HepG2 (cell line): ENCODE measurements around the gene MAP2K2. TPM values are rescaled to one million over a fixed set of nuclear protein-coding genes. Genes with fewer than 3 reads are reported as not detected.

Experiments
- ATAC-seq: fragments of 200-7000 bp; cut with Tn5 transposase; 3 replicates; pipeline ENCODE4 v1.9.1; 2020; ENCODE audit warnings: mild to moderate bottlenecking, moderate library complexity
- BruUV-seq: library from RNA; stranded (reverse); fragments of 400-500 nt; replicated peaks from 2 replicates; lab custom pipeline; 2021; lab: Mats Ljungman, UMichigan
- CTCF ChIA-PET: fragments of 300-600 bp; formaldehyde crosslinking; extraction: SDS; loops from one replicate; lab custom pipeline; 2021; ENCODE audit warnings: low total read pairs, inconsistent platforms, low intra/inter-chr PET ratio; lab: Yijun Ruan, JAX
- POLR2A ChIA-PET: fragments of 350-600 bp; sonication (Branson Sonifier 250); formaldehyde crosslinking; loops from one replicate; lab custom pipeline; 2020; ENCODE audit warnings: antibody characterized with exemption, inconsistent platforms; lab: Yijun Ruan, JAX
- DNase-seq: peaks from one replicate; pipeline ENCODE4 v3.0.0-alpha.2; 2015; ENCODE audit warnings: low spot score
- FAIRE-seq: peaks from 3 replicates; lab custom pipeline; 2011; peaks lifted over from hg19 to GRCh38; lab: Jason Lieb, UNC
- H2AFZ ChIP-seq: one replicate; pipeline ENCODE4 v1.6.1; 2011; ENCODE audit warnings: low read length, inconsistent platforms
- H3K27ac ChIP-seq: fragments of 300-600 bp; 3 replicates; pipeline ENCODE4 v1.8.0; 2011; ENCODE audit warnings: mixed run types, mild to moderate bottlenecking, mixed read lengths, low read length, inconsistent platforms; ENCODE audit not compliant: insufficient read depth; ENCODE audit errors: extremely low read length
- H3K27me3 ChIP-seq, 2 experiments: fragments of 200-600 bp in 1 of 2; 2 replicates in 1 of 2; 3 replicates in 1 of 2; pipeline versions ENCODE4 v1.6.0 to v1.8.0; 2011; ENCODE audit warnings: low read length in 2 of 2, mild to moderate bottlenecking in 2 of 2, moderate library complexity in 2 of 2, inconsistent platforms in 1 of 2; ENCODE audit not compliant: insufficient read depth in 2 of 2, control insufficient read depth in 1 of 2
- H3K36me3 ChIP-seq, 2 experiments: fragments of 200-600 bp in 1 of 2; replicated peaks in 1 of 2; 2 replicates in 1 of 2; 3 replicates in 1 of 2; pipeline versions ENCODE4 v1.5.1 to v1.8.0; 2011; ENCODE audit warnings: low read length in 2 of 2, inconsistent platforms in 1 of 2; ENCODE audit not compliant: insufficient read depth in 2 of 2, control insufficient read depth in 1 of 2
- H3K4me1 ChIP-seq: 2 replicates; pipeline ENCODE4 v1.5.1; 2012; ENCODE audit warnings: low read length, inconsistent platforms; ENCODE audit not compliant: insufficient read depth
- H3K4me2 ChIP-seq: 2 replicates; pipeline ENCODE4 v1.6.0; 2011; ENCODE audit warnings: low read depth, low read length, inconsistent platforms
- H3K4me3 ChIP-seq, 3 experiments: fragments of 200-600 bp in 1 of 3; sonication (generic), shearing (Covaris generic) in 1 of 3; replicated peaks in 1 of 3; 2 replicates each; pipeline ENCODE4 v1.5.1; 2011 to 2016; ENCODE audit warnings: low read length in 3 of 3, inconsistent platforms in 2 of 3, low read depth in 2 of 3, mild to moderate bottlenecking in 2 of 3, control low read depth in 1 of 3, mixed read lengths in 1 of 3; ENCODE audit not compliant: insufficient read depth in 1 of 3
- H3K79me2 ChIP-seq: one replicate; pipeline ENCODE4 v1.6.1; 2011; ENCODE audit warnings: low read length, inconsistent platforms; ENCODE audit not compliant: insufficient read depth
- H3K9ac ChIP-seq: 2 replicates; pipeline ENCODE4 v1.6.0; 2011; ENCODE audit warnings: mild to moderate bottlenecking, low read depth, low read length, inconsistent platforms; ENCODE audit not compliant: insufficient read depth
- H3K9me3 ChIP-seq: 2 replicates; pipeline ENCODE4 v1.5.1; 2012; ENCODE audit warnings: mild to moderate bottlenecking, low read length
- H4K20me1 ChIP-seq: 2 replicates; pipeline ENCODE4 v1.6.0; 2011; ENCODE audit warnings: inconsistent platforms, mild to moderate bottlenecking, low read length, moderate library complexity; ENCODE audit not compliant: insufficient read depth
- AGO2 ChIP-seq: fragments of 200-400 bp; formaldehyde crosslinking; optimal IDR thresholded peaks from 2 replicates; pipeline ENCODE3; 2017; ENCODE audit warnings: mild to moderate bottlenecking, low read depth, low read length, moderate library complexity
- CHCHD3 ChIP-seq: sonication (generic); formaldehyde crosslinking; IDR thresholded peaks from 2 replicates; pipeline ENCODE4 v1.8.0; 2022; ENCODE audit warnings: mild to moderate bottlenecking, missing genetic modification reagents, moderate library complexity
- GABPA ChIP-seq, 2 experiments: IDR thresholded peaks; 2 replicates each; pipeline ENCODE4 v1.6.1; 2011 to 2016; ENCODE audit warnings: low read depth in 2 of 2, low read length in 1 of 2, missing biosample characterization in 1 of 2, missing genetic modification characterization in 1 of 2
- MED13 ChIP-seq: sonication (generic); formaldehyde crosslinking; IDR thresholded peaks from 2 replicates; pipeline ENCODE4 v1.5.0; 2020; ENCODE audit warnings: missing genetic modification reagents
- NR2C2 ChIP-seq: sonication (generic); formaldehyde crosslinking; IDR thresholded peaks from 2 replicates; pipeline ENCODE4 v1.4.0; 2020; ENCODE audit warnings: missing genetic modification reagents, mild to moderate bottlenecking, moderate library complexity, borderline replicate concordance
- POLR2A ChIP-seq, 2 experiments: IDR thresholded peaks; 2 replicates each; pipeline ENCODE4 v1.6.1; 2011; ENCODE audit warnings: low read depth in 2 of 2, low read length in 2 of 2, mild to moderate bottlenecking in 1 of 2, moderate library complexity in 1 of 2; ENCODE audit not compliant: insufficient read depth in 1 of 2
- PRPF4 ChIP-seq: fragments of 200-400 bp; formaldehyde crosslinking; IDR thresholded peaks from 2 replicates; pipeline ENCODE4 v1.6.1; 2016; ENCODE audit warnings: low read length, low read depth; ENCODE audit not compliant: poor library complexity, severe bottlenecking
- ZBTB38 ChIP-seq: sonication (generic); formaldehyde crosslinking; IDR thresholded peaks from 2 replicates; pipeline ENCODE4 v1.5.1; 2020; ENCODE audit warnings: mild to moderate bottlenecking, missing genetic modification reagents
- ZMYM2 ChIP-seq: sonication (generic); formaldehyde crosslinking; IDR thresholded peaks from 2 replicates; pipeline ENCODE4 v1.8.0; 2022; ENCODE audit warnings: mild to moderate bottlenecking, missing genetic modification reagents
- ZNF343 ChIP-seq: sonication (generic); formaldehyde crosslinking; IDR thresholded peaks from 2 replicates; pipeline ENCODE4 v1.4.0; 2020; ENCODE audit warnings: mild to moderate bottlenecking, missing genetic modification reagents
- ZNF704 ChIP-seq: sonication (generic); formaldehyde crosslinking; IDR thresholded peaks from 2 replicates; pipeline ENCODE4 v1.8.1; 2023; ENCODE audit warnings: mild to moderate bottlenecking, inconsistent platforms, moderate library complexity, missing genetic modification reagents, borderline replicate concordance
- ZNF724P ChIP-seq: sonication (generic); formaldehyde crosslinking; IDR thresholded peaks from 2 replicates; pipeline ENCODE4 v1.8.0; 2022; ENCODE audit warnings: missing genetic modification reagents, borderline replicate concordance
- ZNF773 ChIP-seq: sonication (generic); formaldehyde crosslinking; IDR thresholded peaks from 2 replicates; pipeline ENCODE4 v1.4.0; 2020; ENCODE audit warnings: missing genetic modification reagents, borderline replicate concordance
- WGBS: methylation state at CpG from one replicate; pipeline ENCODE4 v1.1.6; 2017; ENCODE audit warnings: low lambda C conversion rate; 5-methylcytosine and 5-hydroxymethylcytosine counted together
- in situ Hi-C: cut with HindIII; loops from 2 replicates; pipeline ENCODE4 v1.10.0; 2017; ENCODE audit warnings: low pct_unique_long_range_greater_than_20kb; ENCODE audit not compliant: extremely low pct_ligation_motif_present
- intact Hi-C: fragments of 100-400 bp; cut with micrococcal nuclease; formaldehyde crosslinking; loops from one replicate; pipeline ENCODE4 v1.10.0; 2022; ENCODE audit not compliant: unreplicated experiment
- polyA plus RNA-seq, 8 experiments: library from polyadenylated mRNA; depleted of rRNA in 3 of 8; stranded (reverse) in 7 of 8; unstranded in 1 of 8; fragments of >200 nt; fragmentation: Illumina TruSeq in 4 of 8; extraction: Trizol in 4 of 8; gene quantifications; 2 replicates each; pipeline versions ENCODE4 v1.2.1 to v1.2.3, GENCODE V29; 2011 to 2016; ENCODE audit warnings: low read depth in 4 of 8, missing spikeins in 1 of 8, mixed read lengths in 1 of 8; ENCODE audit not compliant: insufficient read depth in 1 of 8
- total RNA-seq, 5 experiments: library from RNA; depleted of rRNA; stranded (reverse); fragments of >200 nt; fragmentation: Illumina TruSeq; extraction: Trizol; gene quantifications; 2 replicates each; pipeline ENCODE4 v1.2.3, GENCODE V29; 2016; ENCODE audit warnings: low read depth in 1 of 5
- TF ChIP-seq, protein P1 (sequence below), 2 experiments: sonication (generic) in 1 of 2; formaldehyde crosslinking in 1 of 2; IDR thresholded peaks; 2 replicates each; pipeline versions ENCODE4 v1.5.1 to v1.6.1; 2011 to 2020; ENCODE audit warnings: borderline replicate concordance in 1 of 2, low read depth in 1 of 2, low read length in 1 of 2, mild to moderate bottlenecking in 1 of 2, missing genetic modification reagents in 1 of 2, moderate library complexity in 1 of 2

The MAP2K2 gene
- total and polyA plus RNA-seq, 2 of the 13 experiments (the other 11 are each of a cell fraction or from before 2014, with no cell fraction given), result 70.3 to 80.9 TPM

- TF ChIP-seq CHCHD3 (CRISPR knock-in tag) (0 out of 2 replicates have a peak, but pooled peaks have one; percentile 30), ZNF773 (CRISPR knock-in tag) (peak; percentile 71; the same call in 1 of the 2 replicates), NR2C2 (peak; percentile 86), ZMYM2 (CRISPR knock-in tag) (peak; percentile 92; the same call in 1 of the 2 replicates)
Observed at GRCh38 chr19:4057931-4058692, 65.8 kb downstream of the MAP2K2 start (continued).

DNA sequence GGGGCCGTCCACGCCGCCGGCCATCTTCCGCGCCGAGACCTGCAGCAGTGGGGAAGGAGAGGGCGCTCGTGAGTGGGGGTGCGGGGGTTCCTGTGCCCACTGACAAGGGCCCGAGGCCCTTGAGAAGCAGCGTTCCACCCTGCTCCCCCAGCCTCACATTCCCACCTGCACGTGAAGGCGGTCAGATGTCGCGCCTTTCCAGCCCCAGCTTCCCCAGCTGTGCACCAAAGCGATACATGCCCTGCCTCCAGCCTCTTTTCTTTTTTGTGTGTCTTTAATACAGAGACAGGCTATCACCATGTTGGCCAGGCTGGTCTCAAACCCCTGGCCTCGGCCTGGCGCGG, 68.7 kb downstream of the MAP2K2 start:
- DNase-seq, result no peak
- no peak overlapping the region for H3K9ac ChIP-seq
- peaks cover 68% of the 10 kb centered on the region for H3K79me2 ChIP-seq
- H3K36me3 ChIP-seq, result peaks cover 25 to 44% of the 10 kb centered on the region in 2 experiments
- no peaks in the 10 kb centered on the region for H3K9me3 ChIP-seq
- CTCF ChIA-PET, result no interaction called here
- TF ChIP-seq GABPA (IDR thresholded peaks at IDR 0.05; ENCODE audit: low read depth, low read length) (no peak), GABPA (CRISPR knock-in tag; IDR thresholded peaks at IDR 0.05; ENCODE audit: low read depth) (no peak), MED13 (CRISPR knock-in tag) (no peak), ZNF724P (CRISPR knock-in tag) (no peak), ZBTB38 (CRISPR knock-in tag) (peak; percentile 89), POLR2A (IDR thresholded peaks at IDR 0.05; ENCODE audit: insufficient read depth in 1 of 2, low read depth in 2 of 2, low read length in 2 of 2) (0 out of 4 replicates have a peak, but pooled peaks of 1 of the 2 experiments have one; percentile 12), ZNF704 (CRISPR knock-in tag) (no peak), ZNF343 (CRISPR knock-in tag) (no peak), AGO2 (no peak), PRPF4 (peak; percentile 54)
- TF ChIP-seq, protein P1, sequence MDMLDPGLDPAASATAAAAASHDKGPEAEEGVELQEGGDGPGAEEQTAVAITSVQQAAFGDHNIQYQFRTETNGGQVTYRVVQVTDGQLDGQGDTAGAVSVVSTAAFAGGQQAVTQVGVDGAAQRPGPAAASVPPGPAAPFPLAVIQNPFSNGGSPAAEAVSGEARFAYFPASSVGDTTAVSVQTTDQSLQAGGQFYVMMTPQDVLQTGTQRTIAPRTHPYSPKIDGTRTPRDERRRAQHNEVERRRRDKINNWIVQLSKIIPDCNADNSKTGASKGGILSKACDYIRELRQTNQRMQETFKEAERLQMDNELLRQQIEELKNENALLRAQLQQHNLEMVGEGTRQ (IDR thresholded peaks at IDR 0.05; ENCODE audit: low read depth, low read length), result no peak
- TF ChIP-seq, protein P1 (CRISPR knock-in tag; IDR thresholded peaks at IDR 0.05; ENCODE audit: borderline replicate concordance), result no peak
- H3K4me3 ChIP-seq, result no peak overlapping the region
- ATAC-seq, result no peak
- H3K27ac ChIP-seq, result no peak overlapping the region
- in situ Hi-C loops (no loop called here), intact Hi-C loops (loop anchor here (10.0 kb wide), 1 partner anchor 90 kb away; no protein-coding TSS in a partner anchor)
- FAIRE-seq, result no peak
- H4K20me1 ChIP-seq, result peaks cover 42% of the 10 kb centered on the region
- H3K4me2 ChIP-seq, result no peak overlapping the region
- H2AFZ ChIP-seq, result no peak overlapping the region
- WGBS, result 100% methylated on average over 19 of the region's 20 CpGs
- H3K4me1 ChIP-seq, result peaks cover 61% of the 10 kb centered on the region
- POLR2A ChIA-PET, result no interaction called here
- no TSS peak for BruUV-seq
- no peaks in the 10 kb centered on the region for H3K27me3 ChIP-seq
